GM19023 (cell line): ENCODE results near the gene CPLX3.
"Not testable (repeated sequence)": the region's sequence is repeated elsewhere in the genome, so short reads cannot be mapped to it uniquely, and the experiment has no call there.

Experiments
- ATAC-seq: cut with Tn5 transposase; IDR thresholded peaks from one replicate; pipeline ENCODE4 v1.9.1; 2021; ENCODE audit warnings: mild to moderate bottlenecking, moderate library complexity; ENCODE audit not compliant: unreplicated experiment

CPLX3 gene, protein sequence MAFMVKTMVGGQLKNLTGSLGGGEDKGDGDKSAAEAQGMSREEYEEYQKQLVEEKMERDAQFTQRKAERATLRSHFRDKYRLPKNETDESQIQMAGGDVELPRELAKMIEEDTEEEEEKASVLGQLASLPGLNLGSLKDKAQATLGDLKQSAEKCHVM

DNA sequence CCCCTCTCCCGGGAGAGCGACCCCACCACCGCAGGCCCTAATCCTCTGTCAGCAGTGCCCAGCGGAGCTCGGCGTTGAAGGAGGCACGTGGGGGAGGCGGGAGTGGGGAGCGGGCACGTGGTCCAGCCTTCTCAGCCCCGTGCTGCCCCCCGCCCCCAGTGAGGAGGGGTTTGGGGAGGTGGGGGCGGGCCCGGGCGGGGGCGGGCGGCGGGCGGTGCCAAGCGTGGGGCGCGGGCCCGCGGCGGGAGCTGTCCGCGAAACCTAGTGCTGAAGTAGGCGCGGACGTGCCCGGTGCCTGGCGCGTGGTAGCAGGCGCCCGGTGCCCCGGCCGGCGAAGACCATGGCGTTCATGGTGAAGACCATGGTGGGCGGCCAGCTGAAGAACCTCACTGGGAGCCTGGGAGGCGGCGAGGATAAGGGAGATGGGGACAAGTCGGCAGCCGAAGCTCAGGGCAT, at the start of gene CPLX3:
CPLX3 (plus strand) TSS at position 264 of the 456 bp plus-strand sequence; CDS start at position 341, 77 bp downstream.
- no peak for ATAC-seq

DNA sequence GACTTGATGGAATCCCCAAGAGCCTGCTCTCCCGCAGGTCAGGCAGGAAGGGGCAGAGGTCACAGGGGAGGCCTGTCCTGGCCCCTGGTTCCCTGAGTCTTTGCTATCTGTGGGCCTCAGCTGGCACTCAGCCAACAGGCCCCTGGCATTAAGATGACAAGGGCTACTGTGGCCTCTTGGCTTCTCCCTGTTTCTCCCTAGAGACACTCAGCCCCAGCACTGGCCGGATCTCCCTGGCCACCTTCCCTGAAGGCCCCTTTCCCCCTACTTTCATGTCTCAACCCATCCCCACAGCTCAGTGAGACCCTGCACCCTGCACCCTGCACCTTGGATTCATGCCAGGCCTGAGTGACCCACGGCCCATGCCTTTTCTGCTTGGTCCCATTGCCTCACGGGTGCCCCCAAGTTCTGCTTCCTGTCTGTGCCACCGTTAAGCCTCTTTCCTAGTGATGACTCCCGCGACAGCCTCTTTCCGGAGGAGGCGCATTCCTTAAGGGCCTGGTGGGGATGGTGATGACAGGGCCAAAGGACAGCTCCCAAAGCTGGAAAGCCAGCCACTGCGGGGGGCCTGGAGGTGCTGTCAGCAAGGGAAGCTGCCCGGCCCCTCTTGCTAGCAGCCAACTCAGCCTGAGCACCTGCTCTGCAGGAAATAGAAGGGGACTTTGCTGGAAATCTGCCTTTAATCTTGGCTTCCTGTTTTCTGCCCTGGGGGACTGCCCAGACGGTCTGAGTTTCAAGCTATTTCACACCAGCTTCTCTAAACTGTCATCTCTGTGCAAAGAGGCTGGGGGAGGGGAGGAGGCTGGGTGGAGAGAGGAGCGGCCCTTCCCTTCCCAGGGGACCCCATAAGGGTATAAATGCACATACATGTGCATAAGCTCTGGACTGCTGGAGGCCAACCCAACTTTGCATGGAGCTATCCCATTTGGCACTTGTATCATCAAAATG, 49.3 kb upstream of the CPLX3 start:
- no peak for ATAC-seq

DNA sequence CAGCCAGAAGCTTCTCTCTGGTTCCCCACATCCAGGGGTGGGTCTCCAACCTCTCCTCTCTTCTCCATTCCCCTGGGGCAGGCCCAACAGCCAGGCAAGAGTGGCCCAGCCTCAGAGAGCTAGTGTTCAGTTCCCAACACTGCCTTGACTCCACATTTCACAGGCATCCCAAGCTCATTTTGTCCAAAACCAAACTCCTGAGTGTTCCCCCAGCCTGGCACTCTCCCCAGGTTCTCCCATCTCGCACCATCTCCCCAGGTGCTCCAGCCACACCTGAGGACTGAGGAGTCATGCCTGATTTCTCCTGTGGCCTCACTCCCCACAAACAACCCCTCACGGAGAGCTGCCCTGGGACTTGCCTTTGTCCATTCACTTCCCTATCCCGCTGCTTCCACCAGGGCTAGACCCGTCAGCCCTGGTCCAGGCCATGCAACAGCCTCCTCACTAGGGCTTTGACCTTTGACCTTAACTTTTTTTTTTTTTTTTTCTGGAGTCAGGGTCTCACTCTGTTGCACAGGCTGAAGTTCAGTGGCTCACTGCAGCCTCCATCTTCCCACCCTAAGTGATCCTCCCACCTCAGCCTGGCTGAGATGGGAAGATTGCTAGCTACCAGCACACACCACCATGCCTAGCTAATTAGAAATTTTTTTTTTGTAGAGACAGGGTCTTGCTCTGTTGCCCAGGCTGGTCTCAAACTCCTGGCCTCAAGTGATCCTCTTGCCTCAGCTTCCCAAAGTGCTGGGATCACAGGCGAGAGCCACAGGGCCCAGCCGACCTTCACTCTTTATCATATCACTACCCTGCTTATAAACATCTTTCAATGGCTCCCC, 48.4 kb upstream of the CPLX3 start:
- no peak for ATAC-seq

DNA sequence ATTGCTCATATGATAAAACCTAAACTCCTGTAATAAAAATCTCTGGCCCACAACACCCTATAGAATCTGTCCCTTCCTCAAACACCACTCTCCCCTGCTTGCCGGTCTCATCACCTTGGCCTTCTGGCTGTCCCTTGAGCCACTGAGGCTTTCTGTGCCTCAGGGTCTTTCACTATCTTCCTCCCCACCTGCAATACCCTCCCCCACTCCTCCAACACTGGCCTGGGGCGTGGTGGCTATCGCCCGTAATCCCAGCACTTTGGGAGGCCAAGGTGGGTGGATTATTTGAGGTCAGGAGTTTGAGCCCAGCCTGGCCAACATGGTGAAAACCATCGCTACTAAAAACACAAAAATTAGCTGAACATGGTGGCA, 47.8 kb upstream of the CPLX3 start:
- ATAC-seq = no peak

DNA sequence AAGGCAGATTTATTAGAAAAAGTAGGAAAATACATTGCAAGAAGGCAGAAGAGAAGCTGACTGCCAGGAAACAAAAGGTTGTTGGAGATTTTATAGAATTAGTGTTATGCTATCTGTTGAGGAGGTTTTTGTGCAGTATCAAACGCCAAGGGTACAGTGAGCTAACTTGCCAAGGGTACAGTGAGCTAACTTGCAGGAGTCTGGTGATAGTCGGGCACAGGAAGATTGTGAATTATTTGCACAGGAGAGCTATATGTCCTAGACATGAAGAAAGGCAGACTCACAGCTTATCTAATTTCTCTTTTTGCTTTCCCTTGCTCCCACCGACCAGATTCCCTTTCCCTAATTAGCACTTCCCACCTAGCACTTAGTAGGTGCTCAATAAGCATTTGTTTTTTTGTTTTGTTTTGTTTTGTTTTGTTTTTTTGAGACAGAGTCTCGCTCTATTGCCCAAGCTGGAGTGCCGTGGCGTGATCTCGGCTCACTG, 47.2 kb upstream of the CPLX3 start:
- ATAC-seq = no peak

DNA sequence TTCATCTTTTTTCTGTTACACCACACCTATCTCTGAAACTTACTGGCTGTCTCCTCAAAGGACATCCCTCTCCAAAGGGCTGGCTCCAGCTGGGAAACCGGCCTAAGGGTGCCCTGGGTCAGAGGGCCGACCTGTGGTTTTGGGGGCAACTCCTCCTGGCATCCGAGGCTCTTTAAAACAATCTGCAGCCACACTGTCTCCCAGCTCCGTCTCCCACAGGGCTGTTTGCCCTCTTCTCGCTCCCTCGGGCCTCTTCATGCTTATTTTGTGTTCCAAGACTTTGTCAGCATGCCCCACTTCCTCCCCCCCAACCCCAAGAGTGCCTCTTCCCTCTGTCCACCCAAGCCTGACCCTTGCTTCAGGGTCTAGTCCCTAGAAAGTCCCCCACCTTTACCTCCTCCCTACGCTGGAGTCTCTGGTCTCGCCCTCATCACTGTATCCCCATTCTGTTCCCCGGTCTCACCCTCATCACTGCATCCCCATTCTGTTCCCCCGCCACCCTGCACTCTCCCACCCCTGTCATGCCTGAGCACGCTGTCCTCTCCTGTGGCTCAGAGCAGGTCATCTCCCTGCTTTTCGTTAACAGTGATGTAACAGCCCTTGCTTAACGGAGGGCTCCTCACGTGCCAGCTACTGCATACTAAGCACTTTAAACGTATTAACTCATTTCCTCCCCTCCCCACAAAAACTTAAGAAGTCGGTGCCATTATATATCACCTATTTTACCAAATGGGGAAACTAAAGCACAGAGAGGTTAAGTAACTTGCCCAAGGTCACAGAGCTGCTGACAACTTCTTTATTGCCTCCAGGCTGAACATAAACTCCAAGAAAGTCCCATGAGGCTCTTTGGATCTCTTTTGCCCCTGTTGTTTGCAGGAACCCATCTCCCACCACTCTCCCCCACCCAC, 45.6 kb upstream of the CPLX3 start:
- no peak for ATAC-seq

DNA sequence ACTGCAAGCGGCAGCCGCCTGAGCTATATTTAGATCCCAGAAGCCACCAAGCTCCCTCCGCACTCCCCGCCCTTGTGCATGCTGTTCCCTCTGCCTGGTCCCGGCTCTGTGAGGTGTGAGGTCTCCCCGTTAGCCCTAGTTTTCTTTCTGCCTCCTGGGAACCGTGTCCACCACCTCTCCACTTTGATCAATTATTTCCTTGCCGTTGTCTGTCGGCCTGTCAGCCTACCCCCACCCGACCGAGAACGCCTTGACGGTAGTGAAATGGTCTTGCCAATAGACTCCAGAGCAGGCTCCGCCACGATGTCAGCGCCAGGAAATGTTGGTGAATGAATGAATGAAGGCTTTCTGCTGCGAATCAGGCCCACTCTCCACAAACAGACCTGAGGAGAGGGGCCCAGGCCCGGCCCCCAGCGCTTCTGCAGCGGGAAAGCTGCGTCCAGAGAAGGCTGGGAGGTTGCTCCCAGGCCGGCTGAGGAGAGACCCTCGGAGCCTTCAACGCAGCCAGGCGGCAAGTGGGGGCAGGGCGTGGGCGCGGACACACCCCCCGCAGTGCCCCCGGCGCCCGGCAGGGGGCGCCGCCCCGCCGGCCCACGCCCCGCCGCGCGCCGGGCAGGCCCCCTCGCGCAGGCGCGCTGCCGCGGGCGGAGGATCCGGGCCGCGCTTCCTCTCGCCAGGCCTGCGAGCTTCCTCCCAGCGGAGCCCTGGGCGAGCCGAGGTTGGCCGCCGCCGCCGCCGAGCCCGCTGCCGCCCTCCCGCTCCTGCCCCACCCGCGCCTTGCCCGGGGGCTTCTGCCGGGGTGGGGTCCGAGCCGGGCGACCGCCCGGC, 44.8 kb upstream of the CPLX3 start, which contains the start of gene CSK:
CSK (plus strand) TSS at position 650 of the 828 bp plus-strand sequence. CDS start 16,218 bp downstream, outside the sequence.
- ATAC-seq = peak; percentile 44

DNA sequence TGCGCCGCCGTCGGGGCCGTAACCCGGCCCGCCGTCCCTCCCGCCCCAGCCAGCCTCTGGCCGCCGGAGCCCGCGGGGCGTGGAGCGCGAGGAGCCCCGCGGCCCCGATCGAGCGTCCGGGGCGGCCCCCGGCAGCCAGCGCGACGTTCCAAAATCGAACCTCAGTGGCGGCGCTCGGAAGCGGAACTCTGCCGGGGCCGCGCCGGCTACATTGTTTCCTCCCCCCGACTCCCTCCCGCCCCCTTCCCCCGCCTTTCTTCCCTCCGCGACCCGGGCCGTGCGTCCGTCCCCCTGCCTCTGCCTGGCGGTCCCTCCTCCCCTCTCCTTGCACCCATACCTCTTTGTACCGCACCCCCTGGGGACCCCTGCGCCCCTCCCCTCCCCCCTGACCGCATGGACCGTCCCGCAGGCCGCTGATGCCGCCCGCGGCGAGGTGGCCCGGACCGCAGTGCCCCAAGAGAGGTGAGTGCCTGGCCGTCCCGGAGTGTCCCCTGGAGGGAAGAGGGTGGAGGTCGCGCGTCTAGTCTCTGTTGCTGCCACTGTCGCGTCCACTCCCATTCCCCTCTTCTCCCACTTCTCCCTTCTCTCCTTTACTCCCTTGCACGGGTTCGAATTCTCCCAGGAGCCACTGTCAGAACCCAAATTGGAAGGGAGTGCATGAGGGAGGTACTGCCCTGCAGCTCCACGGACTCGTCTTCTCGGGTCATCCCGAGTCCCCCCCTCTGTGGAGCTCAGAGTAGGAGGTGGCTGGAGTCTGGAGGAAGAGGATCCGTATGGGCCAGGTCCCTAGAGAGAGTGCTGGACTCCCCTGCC, 44.0 kb upstream of the CPLX3 start:
- ATAC-seq = no peak

DNA sequence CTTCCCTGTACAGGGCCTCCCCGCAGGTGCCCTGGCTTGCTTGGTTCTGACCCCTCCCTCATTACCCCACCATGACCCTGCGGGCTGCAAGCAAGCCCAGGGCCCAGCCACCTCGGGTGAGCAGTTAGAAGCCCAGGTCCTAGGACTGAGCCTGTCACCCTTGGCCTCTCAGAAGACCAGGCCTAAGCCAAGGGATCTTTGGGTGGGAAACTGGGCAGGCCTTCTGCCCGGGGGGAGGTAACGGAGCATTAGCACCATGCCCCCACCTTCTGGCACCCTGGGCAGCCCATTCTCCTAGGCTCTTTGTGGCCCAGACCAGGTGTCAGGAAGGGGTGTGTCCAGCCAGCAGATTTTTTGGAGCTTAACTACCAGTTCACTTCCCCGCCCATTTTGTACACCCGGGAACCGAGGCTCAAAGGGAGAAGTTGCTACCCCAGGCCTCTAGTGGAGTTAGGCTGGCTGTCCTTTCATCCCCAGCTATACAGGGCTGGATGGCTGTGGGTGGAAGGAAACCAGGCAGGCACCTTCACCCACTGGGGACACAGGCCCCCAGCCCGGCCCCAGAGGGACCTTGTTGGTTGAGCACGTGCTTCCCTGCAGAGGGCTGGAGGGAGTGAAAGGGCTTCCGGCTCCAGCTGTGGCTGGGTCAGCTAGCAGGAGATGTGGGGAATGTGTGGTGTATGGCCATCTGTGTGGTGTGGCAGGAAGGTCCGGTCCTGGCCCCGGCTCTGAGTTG, 43.2 kb upstream of the CPLX3 start:
- no peak for ATAC-seq

DNA sequence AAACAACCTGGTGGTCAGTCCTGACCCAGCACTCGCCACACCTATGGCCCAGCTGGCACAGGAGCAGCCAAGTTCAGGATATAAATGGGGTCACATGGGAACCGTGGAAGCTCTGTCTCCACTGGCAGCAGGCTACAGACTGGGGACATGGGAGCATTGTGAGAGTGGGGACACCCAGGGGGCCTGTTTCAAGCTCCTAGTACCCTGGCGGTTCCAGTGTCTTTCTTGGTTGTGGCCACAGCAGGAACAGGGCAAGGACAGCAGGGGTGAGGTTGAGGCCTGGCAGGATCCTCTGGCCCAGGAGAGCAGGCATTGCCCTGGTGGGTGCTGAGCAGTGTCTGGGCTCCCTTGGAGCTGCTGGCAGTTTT, 42.6 kb upstream of the CPLX3 start:
- no peak for ATAC-seq

DNA sequence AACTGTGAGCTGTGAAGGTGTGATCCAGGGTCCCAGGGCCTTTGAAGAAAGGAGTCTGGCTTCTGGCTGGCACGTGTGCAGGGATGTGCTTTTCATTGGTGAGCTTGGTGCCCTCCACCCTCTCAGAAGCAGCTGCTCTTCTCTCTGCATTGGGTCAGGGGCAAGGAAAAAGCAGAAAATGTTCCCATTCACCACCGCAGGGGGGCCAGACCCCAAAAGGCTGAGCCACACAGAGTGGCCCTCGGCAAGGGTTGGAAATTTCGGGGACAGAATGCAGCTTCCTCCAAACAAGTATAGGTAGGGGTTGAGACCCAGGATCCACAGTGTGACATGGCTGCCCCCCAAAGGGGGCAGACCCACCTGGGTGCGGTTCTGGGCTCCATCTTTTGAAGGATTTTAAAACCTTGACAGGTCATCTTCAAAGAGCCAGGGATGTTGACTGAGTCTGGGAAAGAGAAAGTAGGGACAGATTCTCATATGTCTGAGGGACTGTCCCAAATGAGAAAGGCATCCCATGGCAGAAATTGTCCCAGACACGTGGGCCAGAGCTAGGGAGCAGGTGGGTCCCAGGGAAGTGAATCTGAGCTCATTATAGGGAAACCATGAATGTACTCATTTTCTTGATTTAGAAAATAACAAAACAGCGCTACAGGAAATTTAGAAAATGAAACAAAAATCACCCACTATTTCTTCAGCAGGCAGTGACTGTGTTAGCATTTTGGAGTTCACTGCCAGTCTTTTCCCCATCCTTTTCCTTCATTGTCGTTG, 41.8 kb upstream of the CPLX3 start:
- no peak for ATAC-seq

DNA sequence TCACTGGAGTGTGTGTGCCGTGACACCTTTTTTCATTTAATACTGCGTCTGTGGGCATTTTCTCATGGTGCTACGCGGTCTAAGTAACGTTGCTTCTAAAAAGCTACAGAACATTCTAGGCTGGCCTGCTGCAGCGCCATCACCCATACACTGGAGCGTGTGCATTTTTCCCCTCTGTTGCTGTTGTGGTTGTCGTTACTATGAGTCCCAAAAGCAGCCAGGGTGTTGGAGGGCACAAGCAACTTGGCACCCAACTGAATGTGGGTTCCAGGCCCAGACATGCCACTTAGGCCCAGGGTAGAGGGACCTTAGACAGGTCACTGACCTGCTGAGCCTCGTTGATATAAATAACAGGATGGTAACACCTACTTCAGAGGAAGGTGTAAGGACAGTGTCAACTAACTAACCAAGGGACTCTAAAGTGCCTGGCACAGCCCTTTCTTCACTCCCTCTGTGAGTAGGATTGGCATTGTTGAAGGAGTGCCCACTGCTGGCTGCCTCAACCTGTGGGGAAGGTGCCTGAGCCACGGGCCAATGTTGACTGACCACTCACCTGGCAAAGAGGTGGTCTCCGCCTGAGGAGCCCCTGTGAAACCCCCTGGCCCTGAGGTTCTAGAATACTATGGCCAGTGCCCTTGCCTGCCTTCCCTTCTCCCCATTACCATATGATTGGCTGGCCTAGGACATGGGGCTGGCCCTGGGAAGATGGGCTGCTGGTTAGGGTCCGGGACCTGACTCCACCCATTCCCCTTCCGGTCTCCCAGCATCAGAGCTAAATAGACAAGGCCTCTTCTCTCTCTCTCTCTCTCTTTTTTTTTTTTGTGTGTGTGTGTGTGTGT, 41.0 kb upstream of the CPLX3 start:
- ATAC-seq = no peak

DNA sequence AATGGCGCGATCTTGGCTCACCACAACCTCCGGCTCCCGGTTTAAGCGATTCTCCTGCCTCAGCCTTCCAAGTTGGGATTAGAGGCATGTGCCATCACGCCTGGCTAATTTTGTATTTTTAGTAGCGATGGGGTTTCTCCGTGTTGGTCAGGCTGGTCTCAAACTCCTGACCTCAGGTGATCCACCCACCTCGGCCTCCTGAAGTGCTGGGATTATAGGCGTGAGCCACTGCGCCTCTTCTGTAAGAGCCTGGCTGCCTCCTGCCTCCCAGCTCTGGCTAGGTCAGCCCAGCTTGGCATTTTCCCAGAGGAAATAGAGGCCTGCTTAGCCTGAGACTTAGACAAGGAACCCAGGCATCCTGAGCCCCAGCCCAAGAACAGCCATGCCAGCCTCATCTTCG, 40.3 kb upstream of the CPLX3 start:
- not testable (repeated sequence) for ATAC-seq

DNA sequence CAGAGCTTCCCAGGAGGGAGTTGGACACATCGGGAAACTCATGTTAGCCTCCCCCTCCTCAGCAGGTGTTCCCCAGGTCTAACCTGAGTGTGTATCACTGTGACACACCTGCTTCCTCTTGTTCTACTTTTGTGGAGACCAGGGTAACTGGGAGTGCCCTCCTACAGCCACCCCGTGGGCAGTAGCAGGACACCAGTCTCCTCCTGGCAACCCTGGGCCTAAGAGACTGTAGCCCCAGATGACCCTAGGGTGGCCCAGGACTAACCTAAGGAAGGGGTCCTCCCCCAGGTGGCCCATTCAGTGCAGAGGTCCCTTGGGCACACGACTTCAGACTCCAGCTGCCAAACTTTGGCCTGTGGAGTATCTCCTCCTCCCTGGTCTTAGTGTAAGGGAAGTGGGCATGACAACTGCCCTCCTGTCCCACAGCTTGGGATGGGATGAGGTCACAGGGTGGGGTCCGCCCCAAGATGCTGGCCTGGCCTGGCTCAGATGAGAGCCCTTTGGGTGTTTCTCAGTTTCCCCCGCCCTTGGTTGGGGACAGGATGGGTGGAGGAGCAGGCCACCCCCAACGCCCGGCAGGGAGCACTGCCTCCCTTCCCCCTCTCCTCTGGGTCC, 39.8 kb upstream of the CPLX3 start:
- no peak for ATAC-seq

DNA sequence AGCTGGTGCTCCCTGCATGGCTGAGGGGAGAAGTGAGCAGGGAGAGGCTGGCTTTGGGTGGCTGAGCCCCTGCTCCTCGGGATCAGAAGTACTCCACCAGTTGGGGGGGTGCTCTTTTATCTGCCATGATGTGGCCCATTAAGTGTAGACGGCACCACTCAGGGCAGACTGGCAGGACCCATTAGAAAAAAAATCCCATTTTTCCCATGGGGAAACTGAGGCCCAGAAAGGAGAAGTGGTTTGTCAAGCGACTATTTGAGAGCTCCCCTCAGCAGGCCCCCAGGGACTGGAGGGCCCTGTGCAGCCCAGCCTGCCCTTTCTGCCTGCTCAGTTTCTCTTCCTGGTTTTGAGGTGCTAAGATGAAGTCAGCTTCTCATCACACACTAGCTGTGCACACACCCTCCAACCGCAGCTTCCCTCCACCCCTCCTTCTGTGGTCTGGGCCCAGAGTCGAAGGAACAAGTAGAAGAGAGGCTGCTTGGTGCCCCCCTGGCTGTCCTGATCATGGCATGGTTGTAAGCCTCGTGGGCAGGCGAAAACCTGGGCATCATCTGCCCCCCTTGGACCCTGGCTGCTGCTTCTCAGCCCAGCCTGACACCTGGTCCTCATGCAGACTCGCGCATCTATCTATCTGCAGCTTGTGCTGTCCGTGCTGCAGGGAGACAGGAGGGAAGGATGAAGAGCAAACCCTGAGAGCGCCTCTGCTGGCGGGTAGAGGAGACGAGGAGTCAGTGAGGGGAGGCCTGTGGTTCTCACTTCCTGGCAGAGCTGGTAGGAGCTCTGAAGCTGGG, 39.0 kb upstream of the CPLX3 start:
- ATAC-seq = peak; percentile 56
